ENCODE results near the gene PUS7L. TPM values are rescaled to one million over a fixed set of nuclear protein-coding genes. Genes with fewer than 3 reads are reported as not detected.

Gene PUS7L
- total RNA-seq, 1 donor from 2014 or later: 5.5 TPM

DNA sequence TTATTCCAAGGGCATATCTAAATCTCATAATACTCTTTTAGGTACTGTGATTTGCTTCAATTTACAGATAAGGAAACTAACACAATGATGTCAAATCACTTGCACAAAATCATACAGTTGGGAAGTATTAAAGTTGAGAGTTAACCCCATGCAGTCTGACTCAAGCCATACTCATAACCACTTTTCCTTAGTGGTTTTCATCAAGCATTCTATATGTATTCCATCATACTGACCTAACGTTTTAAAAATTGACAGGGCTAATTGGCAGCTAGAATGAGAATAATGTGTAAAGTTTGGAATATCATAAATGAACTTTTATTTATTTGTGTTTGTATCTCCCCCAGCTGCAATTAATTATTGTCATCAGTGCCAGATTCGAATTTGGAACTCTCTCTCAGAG is 20.9 kb downstream of the PUS7L start:
- no peak for TF ChIP-seq CTCF (IDR thresholded peaks at IDR 0.05)
- H3K27me3 Mint-ChIP-seq (ENCODE audit: unreplicated experiment): no peaks in the 10 kb centered on the region
- no peak overlapping the region for H3K27ac Mint-ChIP-seq (ENCODE audit: unreplicated experiment)
- DNase-seq (ENCODE audit: extremely low spot score, unreplicated experiment): no peak
- no peak overlapping the region for H3K4me3 Mint-ChIP-seq (ENCODE audit: unreplicated experiment)
- no peaks in the 10 kb centered on the region for H3K9me3 Mint-ChIP-seq (ENCODE audit: unreplicated experiment)
- H3K4me1 Mint-ChIP-seq (ENCODE audit: unreplicated experiment): peaks cover 15% of the 10 kb centered on the region
- H3K36me3 Mint-ChIP-seq (ENCODE audit: unreplicated experiment): no peaks in the 10 kb centered on the region

- H3K27ac Mint-ChIP-seq (ENCODE audit: unreplicated experiment): peak overlapping the region; percentile 52
- no peaks in the 10 kb centered on the region for H3K27me3 Mint-ChIP-seq (ENCODE audit: unreplicated experiment)
- H3K4me3 Mint-ChIP-seq (ENCODE audit: unreplicated experiment): no peak overlapping the region
- peaks cover 9% of the 10 kb centered on the region for H3K4me1 Mint-ChIP-seq (ENCODE audit: unreplicated experiment)
- no peak for DNase-seq (ENCODE audit: extremely low spot score, unreplicated experiment)
- no peaks in the 10 kb centered on the region for H3K9me3 Mint-ChIP-seq (ENCODE audit: unreplicated experiment)
- no peaks in the 10 kb centered on the region for H3K36me3 Mint-ChIP-seq (ENCODE audit: unreplicated experiment)
- TF ChIP-seq CTCF (IDR thresholded peaks at IDR 0.05): no peak
Measured at GRCh38 chr12:43736927-43737440, 21.6 kb downstream of the PUS7L start.

DNA sequence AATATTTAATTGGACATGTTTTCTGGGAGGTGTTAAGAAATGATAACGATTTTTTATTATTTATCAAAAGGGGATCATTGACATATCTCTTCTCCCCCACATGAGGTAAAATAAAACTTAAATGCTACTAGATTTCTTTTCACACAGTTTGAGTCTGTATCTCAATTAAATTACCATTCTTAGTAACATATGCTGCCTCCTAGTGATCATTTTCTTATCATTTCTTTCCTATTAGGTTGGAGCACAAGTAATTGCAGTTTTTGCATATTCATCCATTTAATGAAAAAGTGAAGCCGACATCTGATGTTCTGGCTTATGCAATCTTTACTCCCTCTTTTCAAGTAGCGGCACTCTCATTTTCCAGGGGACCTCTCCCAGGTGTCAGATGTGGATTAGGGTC is 24.9 kb downstream of the PUS7L start:
- H3K4me1 Mint-ChIP-seq (ENCODE audit: unreplicated experiment): peaks cover 6% of the 10 kb centered on the region
- no peak for DNase-seq (ENCODE audit: extremely low spot score, unreplicated experiment)
- peaks cover 12% of the 10 kb centered on the region for H3K27me3 Mint-ChIP-seq (ENCODE audit: unreplicated experiment)
- peak; percentile 12 for TF ChIP-seq CTCF (IDR thresholded peaks at IDR 0.05)
- no peak overlapping the region for H3K4me3 Mint-ChIP-seq (ENCODE audit: unreplicated experiment)
- H3K9me3 Mint-ChIP-seq (ENCODE audit: unreplicated experiment): no peaks in the 10 kb centered on the region
- H3K27ac Mint-ChIP-seq (ENCODE audit: unreplicated experiment): no peak overlapping the region
- H3K36me3 Mint-ChIP-seq (ENCODE audit: unreplicated experiment): no peaks in the 10 kb centered on the region

DNA sequence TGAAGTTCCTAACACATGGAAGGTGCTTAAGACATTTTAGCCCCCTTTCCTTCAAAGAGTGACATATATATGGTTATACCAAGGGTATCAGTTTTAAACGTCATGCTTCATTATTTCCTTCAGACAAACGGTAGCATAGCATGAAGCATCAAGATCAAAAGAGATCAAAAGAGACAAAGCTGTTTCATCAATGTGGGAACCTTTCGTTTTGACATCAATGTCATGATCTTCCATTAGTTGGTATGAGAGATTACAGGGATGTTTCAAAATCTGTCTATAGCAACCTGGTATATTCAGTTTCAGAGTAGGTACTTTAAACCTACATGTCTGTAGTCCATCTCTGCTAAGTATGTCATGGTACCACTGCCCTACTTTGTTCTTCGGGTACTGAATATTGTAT is 28.3 kb downstream of the PUS7L start:
- no peaks in the 10 kb centered on the region for H3K4me1 Mint-ChIP-seq (ENCODE audit: unreplicated experiment)
- H3K9me3 Mint-ChIP-seq (ENCODE audit: unreplicated experiment): peaks cover 3% of the 10 kb centered on the region
- no peak overlapping the region for H3K4me3 Mint-ChIP-seq (ENCODE audit: unreplicated experiment)
- no peak for DNase-seq (ENCODE audit: extremely low spot score, unreplicated experiment)
- TF ChIP-seq CTCF (IDR thresholded peaks at IDR 0.05): no peak
- no peak overlapping the region for H3K27ac Mint-ChIP-seq (ENCODE audit: unreplicated experiment)
- peaks cover 12% of the 10 kb centered on the region for H3K27me3 Mint-ChIP-seq (ENCODE audit: unreplicated experiment)
- no peaks in the 10 kb centered on the region for H3K36me3 Mint-ChIP-seq (ENCODE audit: unreplicated experiment)

GRCh38 chr12:43728698-43729097 is 29.9 kb downstream of the PUS7L start:
- Mint-ChIP-seq H3K4me1 (ENCODE audit: unreplicated experiment) (no peaks in the 10 kb centered on the region), H3K27ac (ENCODE audit: unreplicated experiment) (no peak overlapping the region), H3K36me3 (ENCODE audit: unreplicated experiment) (no peaks in the 10 kb centered on the region), H3K9me3 (ENCODE audit: unreplicated experiment) (peaks cover 3% of the 10 kb centered on the region), H3K27me3 (ENCODE audit: unreplicated experiment) (peaks cover 12% of the 10 kb centered on the region), H3K4me3 (ENCODE audit: unreplicated experiment) (no peak overlapping the region)
- TF ChIP-seq CTCF (IDR thresholded peaks at IDR 0.05): no peak
- no peak for DNase-seq (ENCODE audit: extremely low spot score, unreplicated experiment)
